NCI-H748 (cell line): Measurements from ENCODE around the gene TLE2.
"Not testable (repeated sequence)": the region's sequence is repeated elsewhere in the genome, so short reads cannot be mapped to it uniquely, and the experiment has no call there.

Experiments used
- DNase-seq: peaks from one replicate; lab custom pipeline; 2025; ENCODE audit not compliant: unreplicated experiment; lab: John Stamatoyannopoulos, UW

Gene TLE2

DNA sequence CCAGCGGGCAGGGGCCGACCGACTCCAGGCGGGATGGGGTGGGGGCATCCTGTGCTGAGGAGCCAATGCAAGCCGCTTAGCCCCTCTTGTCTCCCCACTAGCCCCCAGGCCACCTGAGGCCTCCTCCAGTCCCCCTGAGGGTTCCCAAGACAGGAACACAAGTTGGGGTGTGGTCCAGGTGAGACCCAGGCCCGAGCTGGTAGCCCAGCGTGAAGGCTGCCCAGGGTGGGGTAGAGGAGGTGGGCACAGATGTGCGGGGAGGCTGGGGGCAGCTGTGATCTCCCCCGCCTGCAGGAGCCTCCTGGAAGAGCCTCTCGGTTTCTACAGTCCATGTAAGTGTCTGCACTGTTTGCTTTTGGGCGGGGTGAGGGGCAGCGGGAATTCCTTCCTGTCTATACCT, 41.3 kb downstream of the TLE2 start:
- no peak for DNase-seq

GRCh38 chr19:2986951-2987524, 42.0 kb downstream of the TLE2 start:
- peak; percentile 33 for DNase-seq

GRCh38 chr19:2984215-2984528, 44.9 kb downstream of the TLE2 start:
- no peak for DNase-seq

- DNase-seq, result peak; percentile 76
These were observed 45.5 kb downstream of the TLE2 start for GRCh38 chr19:2983351-2984214.

DNA sequence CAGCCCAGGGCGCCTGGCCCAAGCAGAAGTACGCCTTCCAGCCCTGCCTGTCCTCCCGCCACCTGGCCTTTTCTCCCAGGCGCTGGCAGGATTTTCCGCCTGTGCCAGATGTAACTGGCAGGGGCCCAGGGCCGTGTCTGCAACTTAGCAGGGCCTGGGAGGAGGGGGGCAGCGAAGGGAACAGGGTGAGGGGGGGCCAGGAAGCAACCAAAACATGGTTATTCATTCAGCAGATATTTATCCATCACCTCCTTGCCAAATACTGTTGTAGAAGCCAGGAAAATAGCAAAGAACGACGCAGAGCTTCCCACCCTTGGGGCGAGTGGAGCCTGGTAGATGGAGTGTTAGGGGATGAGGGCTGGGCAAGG, 46.1 kb downstream of the TLE2 start:
- peak; percentile 23 for DNase-seq

DNA sequence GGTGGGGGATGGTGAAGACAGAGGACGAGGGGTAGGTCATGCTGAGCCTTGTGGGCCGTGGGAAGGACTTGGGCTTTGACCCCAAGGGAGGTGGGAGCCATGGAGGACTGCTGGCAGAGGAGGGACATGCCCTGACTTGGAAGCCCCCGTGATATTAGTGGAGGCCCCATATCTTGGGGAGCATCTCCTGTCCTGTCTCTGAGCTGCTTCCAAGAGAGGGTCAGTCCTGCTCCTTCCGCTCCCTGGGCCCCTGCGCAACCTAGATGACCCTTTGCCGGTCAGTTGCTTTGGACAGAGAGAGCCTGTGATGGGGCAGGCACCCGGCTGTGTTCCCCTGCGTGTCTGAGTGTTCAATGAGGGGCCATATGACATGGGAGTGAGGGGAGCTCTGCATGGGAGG, 46.5 kb downstream of the TLE2 start:
- DNase-seq, result no peak

DNA sequence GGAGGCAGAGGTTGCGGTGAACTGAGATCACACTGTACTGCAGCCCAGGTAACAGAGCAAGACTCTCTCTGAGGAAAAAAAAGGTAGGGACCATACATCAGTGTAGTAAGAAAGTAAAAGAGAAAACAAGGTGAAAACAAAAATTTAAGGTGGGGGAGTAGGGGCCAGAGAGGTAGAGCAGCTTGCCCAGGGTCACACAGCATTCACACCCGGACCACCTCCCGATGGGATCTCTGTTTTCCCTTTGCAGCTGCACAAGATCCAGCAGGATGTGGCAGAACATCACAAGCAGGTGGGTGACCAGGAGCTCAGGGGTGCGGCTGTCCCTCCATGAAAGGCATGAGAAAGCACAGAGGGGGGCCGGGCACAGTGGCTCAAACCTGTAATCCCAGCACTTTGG, 47.2 kb downstream of the TLE2 start:
- no peak for DNase-seq

DNA sequence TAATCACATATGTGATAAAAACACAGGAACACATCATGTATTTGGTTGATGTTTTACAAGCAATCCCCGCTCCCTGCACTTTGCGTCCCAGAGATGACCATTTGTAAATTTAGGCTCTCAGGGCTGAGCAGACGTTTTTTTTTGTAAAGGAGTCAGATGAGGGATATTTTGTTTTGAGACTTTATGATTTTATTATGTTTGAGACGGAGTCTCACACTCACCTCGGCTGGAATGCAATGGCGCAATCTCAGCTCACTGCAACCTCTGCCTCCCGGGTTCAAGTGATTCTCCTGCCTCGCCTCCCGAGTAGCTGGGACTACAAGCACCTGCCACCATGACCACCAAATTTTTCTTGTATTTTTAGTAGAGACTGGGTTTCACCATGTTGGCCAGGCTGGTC, 50.3 kb downstream of the TLE2 start:
- DNase-seq, result no peak

- DNase-seq, result no peak
These were observed 50.8 kb downstream of the TLE2 start for GRCh38 chr19:2978166-2978767.

- DNase-seq, result no peak
These were observed 51.3 kb downstream of the TLE2 start for GRCh38 chr19:2977746-2978138.

DNA sequence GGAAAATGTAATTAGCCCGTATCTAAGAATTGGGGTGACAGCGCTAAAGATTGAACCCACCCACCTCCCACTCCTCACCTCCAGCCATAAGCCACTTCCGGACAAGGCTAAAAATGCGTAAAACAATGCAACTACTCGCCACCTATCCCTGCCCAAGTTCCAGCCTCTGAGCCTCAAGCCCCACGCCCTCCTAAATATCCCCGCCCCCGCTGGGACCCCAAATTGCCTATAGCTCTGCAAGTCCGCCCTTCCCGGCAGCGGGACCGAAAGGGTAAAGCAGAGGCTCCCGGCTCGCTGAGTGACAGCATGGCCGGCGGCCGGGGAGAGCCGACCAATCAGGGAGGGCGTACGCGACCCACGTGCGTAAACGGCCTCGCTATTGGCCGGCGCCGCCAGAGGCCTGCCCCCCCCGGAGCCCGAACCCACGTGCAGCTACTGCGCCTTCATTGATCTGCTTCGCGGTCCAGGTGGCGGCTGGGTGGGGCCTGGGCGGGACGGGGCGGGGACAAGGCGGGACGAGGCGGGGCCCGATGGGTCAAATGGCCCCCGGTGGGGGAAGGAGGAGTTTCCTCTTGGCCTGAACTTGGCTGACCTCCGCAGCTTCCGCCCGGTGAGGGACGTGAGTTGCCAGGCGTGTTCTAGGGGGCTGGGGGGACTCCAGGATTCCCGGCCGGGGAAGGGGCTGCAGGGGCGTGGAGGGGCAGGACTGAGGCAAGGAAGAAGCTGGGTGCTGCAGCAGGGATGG, 51.9 kb downstream of the TLE2 start, which contains the start of gene TLE6:
TLE6 (plus strand) TSS at position 564 of the 745 bp plus-strand sequence. CDS start 670 bp downstream, outside the sequence.
- peak; percentile 94 for DNase-seq

DNA sequence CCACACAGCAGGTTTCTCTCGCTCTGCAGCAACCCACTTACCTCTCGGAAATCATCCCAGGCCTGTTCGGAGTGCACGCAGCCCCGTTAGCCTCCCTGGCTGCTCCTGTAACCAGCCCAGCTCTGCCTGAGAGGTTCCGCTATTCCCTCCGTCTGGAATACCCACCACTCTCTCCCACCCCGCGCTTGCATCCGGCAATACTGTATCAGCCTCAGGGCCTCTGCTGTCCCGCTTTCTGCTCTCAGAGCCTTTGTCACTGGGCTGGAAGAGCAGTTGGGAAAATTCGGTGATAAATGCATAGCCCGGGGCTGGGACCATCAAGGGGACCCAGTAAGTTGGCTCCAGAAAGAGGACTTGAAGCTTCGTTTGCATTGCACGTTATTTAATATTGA, 52.5 kb downstream of the TLE2 start:
- peak; percentile 16 for DNase-seq

- no peak for DNase-seq
These were observed 54.6 kb downstream of the TLE2 start for GRCh38 chr19:2974342-2975041.

- no peak for DNase-seq
These were observed 55.9 kb downstream of the TLE2 start for GRCh38 chr19:2973229-2973628.

GRCh38 chr19:2970201-2970835, 58.8 kb downstream of the TLE2 start:
- no peak for DNase-seq

GRCh38 chr19:2969104-2969504, 60.0 kb downstream of the TLE2 start:
- peak; percentile 48 for DNase-seq

DNA sequence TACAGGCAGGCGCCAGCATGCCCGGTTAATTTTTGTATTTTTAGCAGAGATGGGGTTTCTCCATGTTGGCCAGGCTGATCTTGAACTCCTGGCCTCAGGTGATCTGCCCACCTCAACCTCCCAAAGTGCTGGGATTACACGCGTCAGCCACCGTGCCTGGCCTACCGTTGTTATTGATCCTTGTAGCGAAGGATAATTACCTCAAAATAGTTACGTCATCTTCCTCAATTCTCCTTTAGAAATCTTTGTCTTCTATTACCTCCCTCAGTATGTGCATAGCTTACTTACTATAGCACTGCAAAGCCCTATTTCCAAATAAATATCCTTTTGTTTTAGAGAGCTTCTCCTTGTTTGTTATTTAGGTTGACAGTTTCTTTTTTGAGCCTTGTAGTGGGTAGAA, 61.1 kb downstream of the TLE2 start:
- no peak for DNase-seq

- DNase-seq, result no peak
These were observed 64.2 kb downstream of the TLE2 start for GRCh38 chr19:2964874-2965273.

DNA sequence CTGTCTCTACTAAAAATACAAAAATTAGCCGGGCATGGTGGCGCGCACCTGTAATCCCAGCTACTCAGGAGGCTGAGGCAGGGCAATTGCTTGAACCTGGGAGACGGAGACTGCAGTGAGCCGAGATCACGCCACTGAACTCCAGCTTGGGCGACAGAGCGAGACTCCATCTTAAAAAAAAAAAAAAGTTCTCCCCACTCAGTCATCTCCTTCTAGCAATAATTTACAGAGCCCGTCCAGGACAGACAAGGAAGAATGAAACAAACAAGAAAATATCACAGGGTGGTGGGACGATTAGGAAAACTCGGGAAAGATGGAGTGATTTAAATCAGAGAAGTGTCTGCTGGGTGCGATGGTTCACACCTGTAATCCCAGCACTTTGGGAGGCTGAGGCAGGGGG, 65.4 kb downstream of the TLE2 start:
- not testable (repeated sequence) for DNase-seq

GRCh38 chr19:2963122-2963521, 66.0 kb downstream of the TLE2 start:
- DNase-seq, result no peak
